GM10266 (cell line): ENCODE measurements around the gene CACFD1.

ENCODE experiments used
- DNase-seq: peaks from one replicate; pipeline ENCODE4 v3.0.0; 2012; ENCODE audit errors: extremely low spot score
- TF ChIP-seq, protein P1 (sequence below): IDR thresholded peaks from 2 replicates; pipeline ENCODE4 v1.5.1; 2012; ENCODE audit warnings: mild to moderate bottlenecking, low read depth; ENCODE audit not compliant: control insufficient read depth, insufficient read depth; ENCODE audit errors: missing control alignments

The CACFD1 gene

DNA sequence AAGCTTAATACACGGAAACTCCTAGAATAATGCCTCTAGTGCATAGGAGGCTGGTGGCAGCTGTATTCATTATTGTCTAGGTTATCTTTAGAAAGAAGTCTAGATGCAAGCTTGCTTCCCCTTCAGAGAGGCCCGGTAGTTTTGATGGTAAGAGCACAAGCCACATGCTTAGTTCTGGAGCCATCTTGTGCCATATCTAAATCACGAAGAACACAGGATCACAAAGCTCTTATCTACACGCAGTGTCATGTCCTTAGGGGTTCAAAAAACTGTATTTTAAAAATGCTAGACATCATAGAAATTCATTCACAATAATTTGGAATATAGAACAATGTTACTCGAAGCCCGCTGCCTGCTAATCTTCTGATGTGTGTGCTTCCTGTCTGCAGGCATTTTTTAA is 6.2 kb downstream of the CACFD1 start:
- DNase-seq: no peak

DNA sequence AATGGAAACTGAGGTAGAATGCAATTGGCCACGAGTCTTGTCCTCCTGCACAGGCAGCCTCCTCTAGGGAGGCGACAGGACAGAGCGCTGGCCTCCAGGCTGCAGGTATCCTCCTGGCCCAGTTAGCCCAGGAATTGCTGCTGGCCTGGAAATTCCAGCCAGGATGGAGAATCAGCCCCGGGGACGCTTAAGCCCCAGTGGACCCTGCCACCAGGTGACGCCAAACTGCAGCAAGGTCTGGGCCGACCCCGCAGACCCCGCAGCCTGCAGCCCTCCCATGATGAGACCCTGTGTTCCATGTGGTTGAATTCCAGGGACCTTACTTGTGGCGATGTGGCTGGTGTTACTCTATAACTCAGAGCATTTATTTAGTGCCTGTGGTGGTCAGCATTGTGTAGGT is 7.3 kb downstream of the CACFD1 start:
- TF ChIP-seq, protein P1, sequence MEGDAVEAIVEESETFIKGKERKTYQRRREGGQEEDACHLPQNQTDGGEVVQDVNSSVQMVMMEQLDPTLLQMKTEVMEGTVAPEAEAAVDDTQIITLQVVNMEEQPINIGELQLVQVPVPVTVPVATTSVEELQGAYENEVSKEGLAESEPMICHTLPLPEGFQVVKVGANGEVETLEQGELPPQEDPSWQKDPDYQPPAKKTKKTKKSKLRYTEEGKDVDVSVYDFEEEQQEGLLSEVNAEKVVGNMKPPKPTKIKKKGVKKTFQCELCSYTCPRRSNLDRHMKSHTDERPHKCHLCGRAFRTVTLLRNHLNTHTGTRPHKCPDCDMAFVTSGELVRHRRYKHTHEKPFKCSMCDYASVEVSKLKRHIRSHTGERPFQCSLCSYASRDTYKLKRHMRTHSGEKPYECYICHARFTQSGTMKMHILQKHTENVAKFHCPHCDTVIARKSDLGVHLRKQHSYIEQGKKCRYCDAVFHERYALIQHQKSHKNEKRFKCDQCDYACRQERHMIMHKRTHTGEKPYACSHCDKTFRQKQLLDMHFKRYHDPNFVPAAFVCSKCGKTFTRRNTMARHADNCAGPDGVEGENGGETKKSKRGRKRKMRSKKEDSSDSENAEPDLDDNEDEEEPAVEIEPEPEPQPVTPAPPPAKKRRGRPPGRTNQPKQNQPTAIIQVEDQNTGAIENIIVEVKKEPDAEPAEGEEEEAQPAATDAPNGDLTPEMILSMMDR: no peak
- no peak for DNase-seq

More for the DNA sequence above, 6.2 kb downstream of the CACFD1 start:
- TF ChIP-seq, protein P1: no peak

DNA sequence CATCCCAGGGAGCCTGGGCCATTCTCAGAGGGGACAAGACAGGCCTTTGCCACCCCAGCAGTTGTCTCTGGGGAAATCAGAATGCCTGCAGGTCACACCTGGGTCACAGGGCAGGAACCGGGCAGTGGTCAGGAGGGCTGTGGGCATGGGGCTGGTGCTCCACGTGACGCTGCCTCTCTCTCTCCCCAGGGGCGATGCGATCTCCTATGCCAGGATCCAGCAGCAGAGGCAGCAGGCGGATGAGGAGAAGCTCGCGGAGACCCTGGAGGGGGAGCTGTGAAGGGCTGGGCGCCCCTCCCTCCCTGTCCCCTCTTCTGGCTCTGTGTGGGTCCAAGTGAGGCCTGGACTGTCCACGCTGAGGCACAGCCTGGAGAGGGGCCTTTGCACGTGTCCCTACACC is 8.6 kb downstream of the CACFD1 start:
- TF ChIP-seq, protein P1: no peak
- DNase-seq: no peak

DNA sequence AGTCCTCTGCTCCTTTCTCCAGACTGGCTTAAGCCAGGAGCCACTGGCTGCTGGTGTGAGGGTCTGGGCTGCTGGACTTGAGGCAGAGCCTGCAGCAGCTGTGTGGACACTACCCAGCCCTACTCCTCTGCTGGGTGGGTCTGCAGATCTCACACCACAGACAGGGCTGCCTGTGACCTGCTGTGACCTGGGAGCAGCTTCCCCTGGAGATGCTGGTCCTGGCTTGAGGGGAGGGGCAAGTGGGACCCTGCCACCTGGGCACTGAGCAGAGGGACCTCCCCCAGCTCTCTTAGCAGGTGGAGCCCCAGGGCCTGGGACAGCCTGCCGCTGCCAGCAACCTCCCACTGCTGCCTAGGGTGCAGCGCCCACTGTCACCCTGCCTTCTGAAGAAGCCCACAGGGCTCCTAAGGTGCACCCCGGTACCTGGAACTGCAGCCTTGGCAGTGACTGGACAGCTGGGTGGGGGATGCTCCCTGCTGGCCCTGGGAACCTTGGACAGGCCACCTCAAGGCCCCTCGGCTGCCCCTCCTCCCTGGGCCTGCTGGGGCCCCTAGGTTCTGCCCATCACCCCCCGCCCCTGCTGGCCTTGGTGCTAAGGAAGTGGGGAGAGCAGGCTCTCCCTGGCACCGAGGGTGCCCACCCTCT is 9.1 kb downstream of the CACFD1 start:
- no peak for DNase-seq
- TF ChIP-seq, protein P1: no peak

DNA sequence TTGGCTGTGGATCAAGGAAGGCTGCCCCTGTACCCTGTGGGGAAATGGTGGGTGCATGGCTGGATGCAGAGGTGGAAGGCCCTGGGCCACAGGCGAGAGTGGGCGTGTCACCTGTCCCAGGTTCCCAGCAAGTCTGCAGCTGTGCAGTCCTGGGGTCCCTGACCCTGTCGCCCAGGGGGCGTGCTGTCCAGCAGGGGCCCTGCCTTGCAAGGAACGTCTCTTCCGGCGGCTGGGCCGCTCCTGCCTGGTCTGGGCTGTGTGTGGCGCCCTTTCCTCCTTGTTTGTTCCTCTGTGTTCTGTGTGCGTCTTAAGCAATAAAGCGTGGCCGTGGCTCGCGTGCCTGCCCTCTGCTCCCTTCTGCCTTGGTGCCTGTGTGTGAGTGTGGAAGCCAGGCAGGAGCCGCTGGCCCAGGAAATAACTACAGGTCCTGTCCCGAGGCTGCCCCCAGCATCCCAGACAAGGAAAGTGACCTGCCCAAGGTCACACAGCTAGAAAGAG is 10.7 kb downstream of the CACFD1 start:
- TF ChIP-seq, protein P1: no peak
- DNase-seq: no peak

DNA sequence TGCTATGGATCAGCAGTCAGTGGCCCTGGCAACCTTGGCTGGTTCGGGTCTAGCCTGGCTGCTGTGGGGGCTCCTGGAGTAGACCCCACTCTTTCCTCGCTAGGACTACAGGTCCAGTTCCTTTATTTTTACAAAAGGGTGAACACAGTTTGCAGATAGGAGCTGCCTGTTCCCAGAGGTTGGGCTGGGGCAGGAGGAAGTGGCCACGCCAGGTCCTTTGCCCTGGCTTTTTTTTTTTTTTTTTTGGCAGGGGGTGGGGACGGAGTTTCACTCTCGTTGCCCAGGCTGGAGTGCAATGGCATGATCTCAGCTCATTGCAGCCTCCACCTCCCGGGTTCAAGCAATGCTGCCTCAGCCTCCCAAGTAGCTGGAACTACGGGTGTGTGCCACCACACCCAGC is 11.2 kb downstream of the CACFD1 start:
- TF ChIP-seq, protein P1: no peak
- DNase-seq: no peak

DNA sequence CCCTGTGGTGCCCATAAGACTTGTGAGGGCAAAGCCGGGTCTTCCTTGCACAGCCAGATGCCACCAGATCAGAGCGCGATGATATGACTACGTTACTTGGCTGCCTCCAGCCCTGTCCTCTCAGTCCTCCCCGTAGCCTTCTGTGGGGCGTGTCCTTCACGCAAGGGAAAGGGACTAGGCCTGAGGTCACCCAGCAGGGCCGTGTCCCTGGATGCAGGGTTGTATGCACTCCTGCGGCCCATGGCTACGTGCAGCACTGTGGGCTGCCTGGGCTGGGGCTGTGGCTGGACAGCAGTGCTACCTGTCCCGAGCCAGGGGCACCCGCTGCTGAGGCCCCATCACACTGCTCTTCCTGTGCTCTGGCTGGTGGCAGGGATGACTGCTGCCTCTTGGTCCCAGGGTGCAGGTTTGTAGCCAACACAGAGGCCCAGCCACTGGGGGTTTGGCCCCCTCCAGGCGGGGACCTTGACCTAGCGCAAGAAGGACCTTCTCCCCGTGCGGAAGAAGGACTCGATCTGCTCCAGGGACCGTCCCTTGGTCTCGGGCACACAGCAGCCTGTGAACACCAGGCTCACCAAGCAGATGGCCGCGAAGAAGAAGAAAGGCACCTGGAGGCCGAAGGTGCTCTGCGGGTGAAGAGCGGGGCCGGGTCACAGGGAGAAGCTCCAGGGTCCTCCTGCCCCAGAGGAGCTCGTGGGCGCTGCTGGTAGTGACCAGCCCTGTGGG is 11.9 kb downstream of the CACFD1 start:
- TF ChIP-seq, protein P1: no peak
- no peak for DNase-seq
